IPS-18a (cell line): ENCODE results near the gene SCUBE2.

Experiments
- H3K27ac ChIP-seq: one replicate; pipeline ENCODE4 v1.5.1; 2013; ENCODE audit warnings: low read length
- H3K27me3 ChIP-seq: one replicate; pipeline ENCODE4 v1.6.1; 2013; ENCODE audit warnings: mild to moderate bottlenecking, low read length; ENCODE audit not compliant: control insufficient read depth, insufficient read depth
- H3K36me3 ChIP-seq: one replicate; pipeline ENCODE4 v1.6.1; 2013; ENCODE audit warnings: low read depth, low read length; ENCODE audit not compliant: control insufficient read depth
- H3K4me1 ChIP-seq: one replicate; pipeline ENCODE4 v1.6.1; 2013; ENCODE audit warnings: low read depth, low read length; ENCODE audit not compliant: control insufficient read depth
- H3K4me3 ChIP-seq: one replicate; pipeline ENCODE4 v1.5.1; 2013; ENCODE audit warnings: low read length
- H3K9ac ChIP-seq: one replicate; pipeline ENCODE4 v1.6.1; 2013; ENCODE audit warnings: mild to moderate bottlenecking, low read length, moderate library complexity
- H3K9me3 ChIP-seq: one replicate; pipeline ENCODE4 v1.6.1; 2013; ENCODE audit warnings: low read depth, low read length; ENCODE audit not compliant: control insufficient read depth

Gene SCUBE2

GRCh38 chr11:9053316-9054035, 37.9 kb downstream of the SCUBE2 start:
- H3K9ac ChIP-seq = no peak overlapping the region
- H3K4me3 ChIP-seq = no peak overlapping the region
- H3K27ac ChIP-seq = no peak overlapping the region
- H3K4me1 ChIP-seq = peaks cover under 1% of the 10 kb centered on the region
- no peaks in the 10 kb centered on the region for H3K36me3 ChIP-seq
- H3K27me3 ChIP-seq = no peaks in the 10 kb centered on the region
- no peaks in the 10 kb centered on the region for H3K9me3 ChIP-seq

- Histone ChIP-seq H3K4me3 (no peak overlapping the region), H3K4me1 (peaks cover 10% of the 10 kb centered on the region), H3K36me3 (no peaks in the 10 kb centered on the region), H3K9ac (no peak overlapping the region), H3K27ac (no peak overlapping the region), H3K9me3 (no peaks in the 10 kb centered on the region), H3K27me3 (no peaks in the 10 kb centered on the region)
These were observed 39.1 kb downstream of the SCUBE2 start for GRCh38 chr11:9052316-9052715.

GRCh38 chr11:9049959-9050358, 41.4 kb downstream of the SCUBE2 start:
- Histone ChIP-seq H3K27me3 (no peaks in the 10 kb centered on the region), H3K4me3 (no peak overlapping the region), H3K36me3 (no peaks in the 10 kb centered on the region), H3K27ac (no peak overlapping the region), H3K4me1 (peaks cover 17% of the 10 kb centered on the region), H3K9me3 (no peaks in the 10 kb centered on the region), H3K9ac (no peak overlapping the region)

GRCh38 chr11:9047964-9048523, 43.4 kb downstream of the SCUBE2 start:
- H3K9ac ChIP-seq = no peak overlapping the region
- peaks cover 17% of the 10 kb centered on the region for H3K4me1 ChIP-seq
- no peak overlapping the region for H3K4me3 ChIP-seq
- H3K27me3 ChIP-seq = no peaks in the 10 kb centered on the region
- no peak overlapping the region for H3K27ac ChIP-seq
- H3K36me3 ChIP-seq = no peaks in the 10 kb centered on the region
- no peaks in the 10 kb centered on the region for H3K9me3 ChIP-seq

DNA sequence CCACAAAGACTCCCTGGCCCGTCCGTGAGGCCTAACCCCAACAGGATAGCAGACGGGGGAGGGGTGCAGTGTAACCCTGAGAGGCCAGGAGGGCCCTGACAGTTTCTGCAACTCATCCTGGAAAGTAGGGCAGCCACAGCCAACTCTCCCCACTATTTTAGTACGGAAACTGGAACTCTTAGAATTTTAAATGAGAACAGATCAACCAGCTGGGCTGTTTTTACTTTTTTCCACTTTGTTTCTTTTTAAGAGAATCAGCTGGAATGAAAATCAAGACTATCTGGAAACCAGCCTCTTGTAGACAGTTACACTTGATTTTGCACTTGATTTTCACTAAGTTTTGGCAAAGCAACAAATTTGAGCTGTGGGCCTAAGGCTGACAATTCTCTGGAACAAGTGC, 44.9 kb downstream of the SCUBE2 start:
- peaks cover 17% of the 10 kb centered on the region for H3K4me1 ChIP-seq
- no peak overlapping the region for H3K4me3 ChIP-seq
- no peaks in the 10 kb centered on the region for H3K36me3 ChIP-seq
- H3K9me3 ChIP-seq = no peaks in the 10 kb centered on the region
- H3K9ac ChIP-seq = no peak overlapping the region
- H3K27me3 ChIP-seq = no peaks in the 10 kb centered on the region
- no peak overlapping the region for H3K27ac ChIP-seq

GRCh38 chr11:9042488-9042887, 48.9 kb downstream of the SCUBE2 start:
- no peaks in the 10 kb centered on the region for H3K9me3 ChIP-seq
- no peak overlapping the region for H3K4me3 ChIP-seq
- no peaks in the 10 kb centered on the region for H3K27me3 ChIP-seq
- no peak overlapping the region for H3K27ac ChIP-seq
- no peaks in the 10 kb centered on the region for H3K36me3 ChIP-seq
- peaks cover 8% of the 10 kb centered on the region for H3K4me1 ChIP-seq
- H3K9ac ChIP-seq = no peak overlapping the region

GRCh38 chr11:9041747-9042146, 49.7 kb downstream of the SCUBE2 start:
- peaks cover 14% of the 10 kb centered on the region for H3K4me1 ChIP-seq
- H3K36me3 ChIP-seq = no peaks in the 10 kb centered on the region
- no peaks in the 10 kb centered on the region for H3K27me3 ChIP-seq
- H3K27ac ChIP-seq = no peak overlapping the region
- H3K9ac ChIP-seq = no peak overlapping the region
- no peak overlapping the region for H3K4me3 ChIP-seq
- H3K9me3 ChIP-seq = no peaks in the 10 kb centered on the region

GRCh38 chr11:9040410-9040809, 51.0 kb downstream of the SCUBE2 start:
- Histone ChIP-seq H3K27me3 (no peaks in the 10 kb centered on the region), H3K4me3 (no peak overlapping the region), H3K9ac (no peak overlapping the region), H3K27ac (no peak overlapping the region), H3K9me3 (no peaks in the 10 kb centered on the region), H3K36me3 (no peaks in the 10 kb centered on the region), H3K4me1 (peaks cover 14% of the 10 kb centered on the region)

- H3K36me3 ChIP-seq = no peaks in the 10 kb centered on the region
These were observed 51.5 kb downstream of the SCUBE2 start for GRCh38 chr11:9039863-9040262.

DNA sequence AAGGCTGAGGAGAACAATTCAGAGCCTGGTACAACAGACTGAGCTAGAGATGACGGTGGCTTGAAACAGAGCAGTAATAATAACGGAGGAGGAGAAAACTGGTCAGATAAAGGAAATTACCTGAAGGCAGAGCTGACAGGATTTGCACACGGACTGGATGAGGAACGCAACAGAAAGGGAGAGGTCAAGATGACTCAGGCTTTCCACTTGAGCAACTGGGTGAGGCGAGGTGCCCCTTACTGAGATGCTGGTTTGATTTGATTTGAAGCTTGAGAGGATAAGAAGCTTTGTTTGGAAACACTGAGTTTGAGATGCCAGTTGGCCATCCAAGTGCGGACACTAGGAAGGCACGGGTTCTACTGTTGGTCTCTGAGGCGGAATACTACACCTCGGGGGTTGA, 52.2 kb downstream of the SCUBE2 start:
- H3K36me3 ChIP-seq = no peaks in the 10 kb centered on the region
- H3K9ac ChIP-seq = no peak overlapping the region
- no peaks in the 10 kb centered on the region for H3K27me3 ChIP-seq
- no peak overlapping the region for H3K27ac ChIP-seq
- peaks cover 14% of the 10 kb centered on the region for H3K4me1 ChIP-seq
- H3K4me3 ChIP-seq = no peak overlapping the region
- no peaks in the 10 kb centered on the region for H3K9me3 ChIP-seq

More at GRCh38 chr11:9039863-9040262, 51.5 kb downstream of the SCUBE2 start:
- Histone ChIP-seq H3K4me3 (no peak overlapping the region), H3K27ac (no peak overlapping the region), H3K9ac (no peak overlapping the region), H3K27me3 (no peaks in the 10 kb centered on the region), H3K4me1 (peaks cover 14% of the 10 kb centered on the region), H3K9me3 (no peaks in the 10 kb centered on the region)

GRCh38 chr11:9038541-9038940, 52.9 kb downstream of the SCUBE2 start:
- no peaks in the 10 kb centered on the region for H3K27me3 ChIP-seq
- H3K36me3 ChIP-seq = no peaks in the 10 kb centered on the region
- H3K27ac ChIP-seq = no peak overlapping the region
- H3K4me1 ChIP-seq = peaks cover 14% of the 10 kb centered on the region
- no peak overlapping the region for H3K9ac ChIP-seq
- H3K9me3 ChIP-seq = no peaks in the 10 kb centered on the region
- H3K4me3 ChIP-seq = no peak overlapping the region

DNA sequence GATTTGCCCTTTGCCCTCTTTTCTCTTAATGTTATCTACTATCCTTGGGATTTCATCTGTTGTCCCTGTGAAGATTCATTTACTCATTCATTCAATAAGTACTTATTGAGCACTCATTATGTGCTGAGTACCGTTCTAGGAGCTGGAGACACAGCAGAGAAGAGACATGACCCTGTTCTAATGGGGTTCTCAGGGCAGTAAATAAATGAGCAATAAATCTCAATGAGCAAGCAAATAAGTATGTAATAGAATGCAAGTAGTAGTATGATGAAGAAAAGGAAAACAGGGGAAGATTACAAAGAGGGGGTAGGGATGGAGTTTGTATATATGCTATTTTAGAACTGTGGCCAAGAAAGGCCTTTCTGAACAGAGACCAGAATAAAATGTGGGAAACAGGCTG, 53.4 kb downstream of the SCUBE2 start:
- Histone ChIP-seq H3K4me3 (no peak overlapping the region), H3K36me3 (no peaks in the 10 kb centered on the region), H3K9me3 (no peaks in the 10 kb centered on the region), H3K27me3 (no peaks in the 10 kb centered on the region), H3K9ac (no peak overlapping the region), H3K4me1 (peaks cover 14% of the 10 kb centered on the region), H3K27ac (no peak overlapping the region)
